H54 (cell line): ENCODE results near the gene TLN1.

Experiments
- DNase-seq: peaks from one replicate; pipeline ENCODE4 v3.0.0; 2011; ENCODE audit warnings: low spot score, mixed read lengths; ENCODE audit not compliant: insufficient read length
- FAIRE-seq: peaks from 3 replicates; lab custom pipeline; 2011; peaks lifted over from hg19 to GRCh38; lab: Jason Lieb, UNC
- POLR2A ChIP-seq: IDR thresholded peaks from 2 replicates; pipeline ENCODE4 v1.6.1; 2011; ENCODE audit warnings: low read depth, mild to moderate bottlenecking, low read length

TLN1 gene

DNA sequence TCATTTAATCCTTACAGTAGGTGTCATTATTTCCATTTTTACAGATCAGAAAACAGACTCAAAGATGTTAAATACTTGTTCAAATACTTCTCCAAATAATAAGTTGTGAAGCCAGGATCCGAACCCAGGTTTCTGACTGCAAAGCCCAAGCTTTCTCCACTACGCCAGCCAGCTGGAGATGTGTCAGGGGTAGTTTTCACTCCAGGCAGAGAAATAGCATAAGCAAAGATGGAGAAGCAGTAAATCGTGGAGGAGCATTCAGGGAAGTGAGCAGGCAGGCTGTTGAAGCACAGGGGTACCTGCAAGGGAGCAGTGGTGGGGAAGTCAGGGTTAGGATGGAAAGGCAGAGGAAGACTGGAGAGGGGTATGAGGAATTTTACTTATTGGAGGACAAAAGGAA is 2.9 kb downstream of the TLN1 start:
- no peak for TF ChIP-seq POLR2A
- DNase-seq (no peak), FAIRE-seq (no peak)

GRCh38 chr9:35728041-35728971 is 3.7 kb downstream of the TLN1 start:
- TF ChIP-seq POLR2A = no peak
- FAIRE-seq (no peak), DNase-seq (peak; percentile 48)

- TF ChIP-seq POLR2A = no peak
- FAIRE-seq = no peak
- no peak for DNase-seq
Measured at GRCh38 chr9:35727676-35728040, 4.3 kb downstream of the TLN1 start.

GRCh38 chr9:35726931-35727330 is 5.1 kb downstream of the TLN1 start:
- no peak for FAIRE-seq
- DNase-seq = no peak
- TF ChIP-seq POLR2A = no peak

- FAIRE-seq (no peak), DNase-seq (no peak)
- TF ChIP-seq POLR2A = no peak
Measured at GRCh38 chr9:35725362-35725761, 6.6 kb downstream of the TLN1 start.

- TF ChIP-seq POLR2A = no peak
- no peak for FAIRE-seq
- DNase-seq = no peak
Measured at GRCh38 chr9:35723908-35724307, 8.1 kb downstream of the TLN1 start.

DNA sequence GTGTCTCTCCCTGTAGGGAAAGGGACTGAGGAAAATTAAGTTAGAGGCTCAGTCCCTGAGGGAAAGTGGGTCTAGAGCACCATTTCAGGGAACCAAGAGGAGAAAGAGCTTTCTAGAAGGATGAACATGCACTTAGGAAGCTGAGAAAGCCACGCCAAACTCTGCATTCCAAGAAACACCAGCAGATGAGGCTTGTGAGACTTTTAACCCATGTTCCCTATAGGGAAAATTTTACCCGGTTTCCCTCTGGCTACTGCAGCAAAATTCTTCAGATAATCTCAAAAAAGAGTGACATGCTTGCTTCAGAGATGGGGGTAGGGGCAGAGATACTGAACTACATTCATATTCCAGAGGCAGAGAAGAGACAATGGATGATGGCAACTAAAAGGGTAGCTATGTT is 8.6 kb downstream of the TLN1 start:
- no peak for TF ChIP-seq POLR2A

DNA sequence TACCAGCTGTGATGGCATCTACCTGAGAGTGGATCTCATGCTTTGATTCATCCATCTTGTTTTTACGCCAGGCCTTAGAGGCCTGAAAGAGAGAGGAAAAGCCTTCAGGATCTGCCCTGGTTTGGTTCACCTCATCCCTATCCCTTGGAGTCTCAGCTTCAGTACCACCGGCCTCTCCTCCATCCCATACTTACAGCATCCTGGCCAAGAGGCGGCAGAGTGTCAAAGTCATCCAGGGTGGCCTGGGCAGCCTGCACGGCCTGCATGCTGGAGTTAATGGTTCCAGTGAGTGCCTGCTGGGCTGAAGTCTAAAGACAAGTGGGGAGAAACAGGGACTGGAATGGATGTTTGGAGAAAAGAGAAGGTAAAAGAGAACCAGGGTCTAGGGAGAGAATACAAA is 12.4 kb downstream of the TLN1 start:
- TF ChIP-seq POLR2A = no peak
- FAIRE-seq = no peak
- no peak for DNase-seq

More for the DNA sequence above, 8.6 kb downstream of the TLN1 start:
- FAIRE-seq (no peak), DNase-seq (no peak)

DNA sequence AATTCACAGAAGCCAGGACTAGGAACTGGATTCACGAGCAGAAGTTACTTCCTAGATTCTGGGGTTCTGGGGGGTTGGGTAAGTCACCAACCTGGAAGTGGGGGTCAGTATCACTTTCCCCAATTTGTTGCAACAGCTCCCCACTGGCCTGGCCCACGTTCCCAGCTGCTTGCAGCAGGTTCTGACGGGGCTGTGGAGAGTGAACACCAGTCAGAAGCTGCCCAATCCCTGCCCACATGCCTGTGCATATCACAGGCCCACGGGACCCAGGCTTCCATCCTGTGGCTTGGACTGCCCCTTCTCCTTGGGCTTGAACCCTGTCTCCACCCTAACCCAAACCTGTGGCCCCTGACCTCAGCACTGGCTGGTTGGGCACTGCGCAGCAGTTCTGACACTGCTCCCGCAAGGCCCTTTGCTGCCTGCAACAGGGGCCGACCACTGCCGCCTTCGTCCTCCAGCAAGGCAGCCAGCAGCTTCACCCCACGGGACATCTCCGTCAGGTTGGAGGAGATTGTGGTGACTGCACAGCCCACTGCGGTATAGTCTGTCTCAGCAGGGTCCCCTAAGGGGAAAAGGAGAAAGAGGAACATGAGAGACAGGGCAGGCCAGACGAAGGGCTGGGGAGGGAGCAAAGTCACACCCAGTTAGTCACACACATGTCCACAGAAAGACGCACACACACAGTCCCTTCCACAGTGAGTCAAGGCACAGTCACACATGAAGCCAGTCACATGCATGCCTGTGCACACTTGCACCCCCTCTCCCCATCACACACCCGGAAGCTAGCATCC is 13.1 kb downstream of the TLN1 start:
- no peak for DNase-seq
- no peak for TF ChIP-seq POLR2A
- FAIRE-seq = no peak

DNA sequence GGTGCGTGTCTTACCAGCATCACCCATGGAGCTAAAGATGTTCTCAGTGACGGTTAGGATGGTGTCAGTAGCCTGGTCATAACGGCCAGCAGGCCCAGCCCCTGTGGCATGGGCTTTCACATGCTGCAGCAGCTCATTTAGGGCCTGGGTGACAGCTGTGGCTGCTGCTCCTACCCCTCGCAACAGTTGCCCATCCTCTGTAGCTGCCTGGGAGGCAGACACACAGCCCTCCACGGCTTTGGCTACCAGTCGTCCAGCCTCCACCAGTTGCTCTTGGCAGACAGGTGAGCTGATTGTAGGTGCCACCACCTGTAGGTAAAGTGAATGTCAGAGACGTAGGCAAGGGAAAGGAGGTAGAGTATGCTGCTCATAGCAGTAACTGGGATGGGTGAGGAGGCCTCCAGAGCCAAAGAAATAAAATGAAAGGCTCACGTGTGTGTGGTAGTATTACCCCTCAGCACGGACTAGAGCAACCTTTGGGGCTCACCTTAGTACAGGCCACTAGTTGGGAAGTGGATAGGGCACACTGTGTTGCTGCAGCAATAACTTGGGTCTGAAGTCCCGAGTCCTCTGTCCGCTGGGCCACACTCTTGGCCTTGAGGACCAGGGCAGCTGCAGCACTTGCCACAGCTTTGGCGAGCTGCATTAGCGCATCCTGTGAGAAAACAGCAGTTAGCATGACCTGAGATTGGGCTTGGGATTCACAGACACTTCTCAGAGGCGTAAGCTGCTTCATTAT is 14.7 kb downstream of the TLN1 start:
- FAIRE-seq (no peak), DNase-seq (no peak)
- no peak for TF ChIP-seq POLR2A

- DNase-seq (no peak), FAIRE-seq (no peak)
- no peak for TF ChIP-seq POLR2A
Measured at GRCh38 chr9:35716230-35716629, 15.8 kb downstream of the TLN1 start.

DNA sequence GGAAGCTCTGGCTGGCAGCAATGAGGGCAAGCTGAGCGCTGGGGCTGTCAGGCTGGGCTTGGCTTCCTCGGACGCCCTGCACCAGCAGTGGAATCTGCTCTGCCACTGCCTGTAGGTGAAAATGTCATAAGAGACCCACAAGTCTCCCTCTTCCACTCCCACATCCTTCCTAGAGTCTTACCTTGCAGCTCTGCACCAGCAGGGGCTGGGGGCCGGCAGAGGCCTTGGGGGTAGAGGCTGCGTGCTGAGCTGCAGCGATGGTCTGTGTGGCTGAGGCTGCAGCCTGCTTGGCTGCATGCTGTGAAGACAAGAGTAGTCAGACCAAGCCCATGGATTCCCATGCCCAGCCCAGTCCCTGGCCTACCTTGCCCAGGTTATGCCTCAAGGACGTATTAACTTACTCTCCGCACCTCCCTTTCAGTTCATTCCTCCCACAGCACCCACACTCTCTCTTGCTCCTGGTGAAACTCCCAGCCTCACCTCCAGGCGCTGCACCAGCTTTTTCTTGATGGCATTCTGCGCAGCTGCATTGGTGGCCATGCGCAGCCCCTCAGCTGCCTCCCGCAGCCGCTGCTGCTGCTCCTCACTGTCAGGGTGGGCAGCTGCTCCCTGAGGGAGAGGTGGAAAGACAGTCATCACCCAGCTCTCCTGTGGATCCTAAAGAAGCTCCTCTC is 17.3 kb downstream of the TLN1 start:
- no peak for TF ChIP-seq POLR2A
- DNase-seq (no peak), FAIRE-seq (no peak)

- no peak for FAIRE-seq
- no peak for DNase-seq
- TF ChIP-seq POLR2A = no peak
Measured at GRCh38 chr9:35714123-35714522, 17.9 kb downstream of the TLN1 start.
